Fibroblast of mammary gland (primary cell): ENCODE results near the gene DHCR24.

Experiments
- DNase-seq: peaks from one replicate; pipeline ENCODE4 v3.0.0-alpha.2; 2010; ENCODE audit warnings: low read depth
- H3K4me3 ChIP-seq: 2 replicates; pipeline ENCODE4 v1.5.1; 2011; ENCODE audit warnings: low read depth, mild to moderate bottlenecking, low read length, moderate library complexity; ENCODE audit not compliant: control insufficient read depth
- TF ChIP-seq, protein P1 (sequence below): conservative IDR thresholded peaks from 2 replicates; pipeline ENCODE4 v1.5.1; 2011; ENCODE audit warnings: low read depth, low read length, inconsistent platforms; ENCODE audit not compliant: control insufficient read depth, insufficient read depth

Gene DHCR24

DNA sequence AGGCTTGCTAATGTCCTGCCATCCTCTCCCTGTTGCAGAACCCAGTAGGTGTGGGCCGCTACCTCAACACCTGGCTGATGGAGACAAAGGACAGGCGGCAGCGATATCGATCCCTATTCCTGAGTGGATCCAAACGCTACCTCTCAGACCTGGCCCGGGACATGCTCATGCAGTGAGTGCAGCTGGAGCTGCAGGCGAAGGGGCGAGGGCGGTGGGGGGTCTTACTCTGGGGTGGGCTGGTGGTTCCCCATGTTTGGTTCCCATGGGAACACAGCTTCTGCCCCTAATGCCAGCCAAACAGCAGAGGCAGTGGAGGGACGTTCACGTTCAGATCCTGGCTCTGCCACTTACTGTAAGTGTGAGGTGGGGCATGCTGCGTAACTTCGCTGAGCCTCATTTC is 70.0 kb downstream of the DHCR24 start:
- TF ChIP-seq, protein P1, sequence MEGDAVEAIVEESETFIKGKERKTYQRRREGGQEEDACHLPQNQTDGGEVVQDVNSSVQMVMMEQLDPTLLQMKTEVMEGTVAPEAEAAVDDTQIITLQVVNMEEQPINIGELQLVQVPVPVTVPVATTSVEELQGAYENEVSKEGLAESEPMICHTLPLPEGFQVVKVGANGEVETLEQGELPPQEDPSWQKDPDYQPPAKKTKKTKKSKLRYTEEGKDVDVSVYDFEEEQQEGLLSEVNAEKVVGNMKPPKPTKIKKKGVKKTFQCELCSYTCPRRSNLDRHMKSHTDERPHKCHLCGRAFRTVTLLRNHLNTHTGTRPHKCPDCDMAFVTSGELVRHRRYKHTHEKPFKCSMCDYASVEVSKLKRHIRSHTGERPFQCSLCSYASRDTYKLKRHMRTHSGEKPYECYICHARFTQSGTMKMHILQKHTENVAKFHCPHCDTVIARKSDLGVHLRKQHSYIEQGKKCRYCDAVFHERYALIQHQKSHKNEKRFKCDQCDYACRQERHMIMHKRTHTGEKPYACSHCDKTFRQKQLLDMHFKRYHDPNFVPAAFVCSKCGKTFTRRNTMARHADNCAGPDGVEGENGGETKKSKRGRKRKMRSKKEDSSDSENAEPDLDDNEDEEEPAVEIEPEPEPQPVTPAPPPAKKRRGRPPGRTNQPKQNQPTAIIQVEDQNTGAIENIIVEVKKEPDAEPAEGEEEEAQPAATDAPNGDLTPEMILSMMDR = no peak
- no peak overlapping the region for H3K4me3 ChIP-seq
- no peak for DNase-seq

DNA sequence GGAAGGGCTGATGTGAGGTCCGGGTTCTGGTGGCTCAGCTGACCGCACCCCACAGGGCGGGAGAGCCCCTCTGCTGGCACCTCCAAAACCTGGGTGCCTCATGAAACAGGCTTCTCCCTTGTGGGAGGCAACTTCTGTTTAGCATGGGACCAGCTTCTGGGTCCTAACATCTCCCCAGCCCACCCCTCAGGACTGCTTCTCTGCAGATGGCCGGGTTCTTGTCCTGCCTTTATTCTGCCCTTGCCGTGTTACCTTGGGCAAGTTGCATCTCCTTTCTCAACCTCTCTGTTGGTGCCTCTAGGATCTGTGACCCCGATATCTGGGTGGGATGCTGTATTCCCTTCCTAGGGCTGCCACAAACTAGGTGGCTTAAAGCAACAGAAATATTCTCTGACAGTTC is 70.9 kb downstream of the DHCR24 start:
- DNase-seq = no peak
- no peak overlapping the region for H3K4me3 ChIP-seq
- TF ChIP-seq, protein P1 = no peak

DNA sequence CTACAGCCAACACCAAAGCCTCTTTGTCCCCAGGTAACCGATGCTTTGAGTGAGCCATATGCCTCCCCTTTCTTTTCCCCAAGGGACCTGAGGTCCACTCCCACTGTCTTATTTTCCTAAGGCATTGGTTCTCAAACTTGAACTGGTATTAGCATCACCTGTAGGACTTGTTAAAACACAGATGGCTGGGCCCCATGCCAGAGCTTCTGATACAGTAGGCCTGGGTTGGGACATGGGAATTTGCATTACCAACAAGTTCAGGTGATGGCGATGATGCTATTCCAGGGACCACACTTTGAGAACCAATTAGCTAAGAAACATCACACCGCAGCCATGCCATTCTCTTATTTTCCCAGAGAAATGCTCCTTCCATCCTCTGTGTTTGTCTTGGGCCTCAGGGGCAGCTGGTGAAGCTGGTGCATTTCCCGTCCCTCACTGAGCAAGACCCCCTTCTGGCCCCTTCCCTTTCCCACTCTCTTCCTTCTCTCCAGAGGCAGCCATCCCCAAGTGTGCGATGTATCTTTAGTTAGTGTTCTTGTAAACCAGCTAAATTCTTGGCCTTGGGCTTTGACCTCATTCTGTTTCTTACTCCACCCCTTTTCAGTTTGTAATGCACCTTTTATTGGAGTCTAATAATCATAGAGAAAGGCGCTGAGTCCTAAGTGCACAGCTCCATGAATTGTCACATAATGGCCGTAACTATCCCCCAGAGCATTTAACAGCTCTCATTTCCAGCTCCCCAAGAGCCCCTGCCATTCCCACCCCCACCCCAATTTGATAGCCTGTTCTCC is 71.7 kb downstream of the DHCR24 start:
- TF ChIP-seq, protein P1 = no peak
- no peak overlapping the region for H3K4me3 ChIP-seq
- DNase-seq = no peak

DNA sequence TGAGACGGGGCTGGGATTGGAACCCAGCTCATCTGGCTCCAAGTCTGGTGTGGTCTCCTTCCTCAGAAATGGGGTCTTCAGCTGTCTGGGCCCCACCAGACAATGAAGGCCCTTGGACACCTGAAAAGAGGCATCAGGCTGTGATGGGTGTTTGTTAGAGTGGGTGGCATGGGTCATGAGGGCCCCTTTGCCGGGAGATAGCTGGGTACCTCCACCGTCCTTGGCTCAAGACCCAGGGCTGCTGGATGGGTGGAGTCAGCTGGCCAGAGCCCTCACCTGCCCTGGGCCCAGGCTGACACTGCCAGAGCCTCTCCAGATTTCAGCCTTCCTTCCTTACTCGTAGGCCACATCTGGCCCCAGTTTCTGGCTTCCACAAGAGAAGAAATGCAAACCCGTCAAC is 72.4 kb downstream of the DHCR24 start:
- H3K4me3 ChIP-seq = no peak overlapping the region
- no peak for DNase-seq
- TF ChIP-seq, protein P1 = no peak

DNA sequence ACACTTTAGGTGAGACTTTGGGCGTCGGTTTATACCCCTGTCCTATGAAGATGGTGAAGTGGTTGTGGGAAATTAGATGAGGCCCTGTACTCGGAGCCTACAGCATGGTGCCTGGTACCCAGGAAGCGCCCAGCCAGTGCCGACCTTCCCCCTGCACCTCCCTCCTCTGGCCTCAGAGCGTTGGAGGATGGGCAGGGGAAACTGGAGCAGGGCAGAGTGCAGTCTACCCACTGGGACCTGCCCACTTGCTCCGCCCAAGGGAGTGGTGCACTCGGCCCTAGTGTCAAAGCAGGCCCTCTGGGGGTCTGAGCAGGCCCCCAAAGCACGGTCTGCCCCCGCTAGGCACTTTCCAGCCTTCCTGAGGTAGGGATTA is 72.9 kb downstream of the DHCR24 start:
- no peak for DNase-seq

DNA sequence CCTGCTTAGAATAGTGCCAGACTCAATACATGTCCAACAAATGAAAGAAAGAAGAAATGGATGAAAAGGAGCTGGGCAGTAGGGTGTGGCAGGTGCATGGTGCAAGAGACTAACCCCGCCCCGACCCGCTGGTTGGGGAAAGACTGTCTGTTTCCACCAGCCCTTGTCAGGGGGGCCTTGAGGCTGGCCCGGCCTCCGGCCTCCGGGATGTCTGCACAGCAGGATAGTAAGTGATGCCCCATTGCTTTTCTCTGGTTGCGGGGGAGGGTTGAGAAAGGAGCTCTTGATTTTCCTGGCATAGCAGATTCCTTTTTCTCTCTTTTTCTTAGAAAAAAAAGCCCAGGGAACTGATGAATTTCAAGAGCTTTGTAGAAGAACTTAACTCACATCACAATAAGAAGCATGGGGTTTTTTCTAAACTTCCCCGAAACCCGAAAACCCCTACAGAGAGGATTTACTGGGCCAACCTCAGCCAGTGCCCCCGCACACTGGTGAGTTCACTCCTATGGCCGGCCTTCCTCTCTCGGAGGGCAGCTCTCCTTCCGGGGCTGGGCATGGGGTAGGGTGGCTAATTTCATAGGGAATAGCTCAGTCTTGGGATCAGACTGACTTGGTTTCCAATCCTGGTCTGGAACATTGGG is 73.4 kb downstream of the DHCR24 start:
- TF ChIP-seq, protein P1 = no peak
- DNase-seq = no peak
- no peak overlapping the region for H3K4me3 ChIP-seq

More for the DNA sequence above, 72.9 kb downstream of the DHCR24 start:
- TF ChIP-seq, protein P1 = no peak
- no peak overlapping the region for H3K4me3 ChIP-seq
